Fibroblast of mammary gland (primary cell): Measurements from ENCODE around the gene KIF5C.
A peak's percentile ranks its signal among the peaks of the same experiment; 100 is the strongest.
"Not testable (repeated sequence)": the region's sequence is repeated elsewhere in the genome, so short reads cannot be mapped to it uniquely, and the experiment has no call there.

ENCODE experiments used
- DNase-seq: peaks from one replicate; pipeline ENCODE4 v3.0.0-alpha.2; 2010; ENCODE audit warnings: low read depth
- H3K4me3 ChIP-seq: 2 replicates; pipeline ENCODE4 v1.5.1; 2011; ENCODE audit warnings: low read depth, mild to moderate bottlenecking, low read length, moderate library complexity; ENCODE audit not compliant: control insufficient read depth
- CTCF ChIP-seq: conservative IDR thresholded peaks from 2 replicates; pipeline ENCODE4 v1.5.1; 2011; ENCODE audit warnings: low read depth, low read length, inconsistent platforms; ENCODE audit not compliant: control insufficient read depth, insufficient read depth

KIF5C gene

DNA sequence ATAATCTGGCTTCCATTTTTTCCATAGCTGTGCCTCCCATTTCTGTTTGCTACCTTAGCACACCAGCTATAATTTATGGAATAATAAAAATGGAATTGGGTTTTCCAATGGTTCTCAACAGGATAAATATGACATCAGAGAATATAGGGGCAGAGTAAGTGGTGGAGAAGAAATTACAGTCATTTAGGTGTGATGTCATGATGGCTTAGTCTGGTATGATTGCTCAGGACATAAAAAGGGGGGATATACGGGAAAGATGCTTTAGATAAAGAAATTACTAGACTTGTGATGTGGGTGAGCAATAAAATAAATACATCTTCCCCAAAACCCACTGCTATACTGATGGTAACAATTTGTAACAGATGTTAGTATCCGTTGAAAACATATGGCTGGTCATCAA lies 21.6 kb upstream of the KIF5C start:
- DNase-seq, result peak; percentile 14

DNA sequence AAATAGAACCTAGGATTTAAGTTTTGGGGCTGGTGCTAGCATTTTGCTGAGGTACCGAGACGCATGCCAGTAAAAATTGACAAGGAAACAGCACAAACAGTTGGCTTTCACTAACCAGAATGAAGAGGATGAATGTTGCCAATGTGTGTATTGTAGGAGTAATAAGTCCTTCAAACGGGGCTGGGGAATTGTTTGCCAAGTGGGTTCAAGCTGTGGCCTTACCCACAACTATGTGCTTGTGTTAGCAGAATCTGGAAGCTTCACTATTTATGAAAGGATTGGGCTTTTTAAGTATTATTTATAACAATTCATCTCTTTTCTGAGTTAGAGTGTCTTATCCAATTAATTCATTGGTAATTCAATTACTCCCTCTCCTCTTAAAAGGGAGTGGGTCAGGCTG lies 15.0 kb upstream of the KIF5C start:
- DNase-seq, result no peak
- TF ChIP-seq CTCF, result no peak

More for the DNA sequence above, 21.6 kb upstream of the KIF5C start:
- no peak for TF ChIP-seq CTCF
- no peak overlapping the region for H3K4me3 ChIP-seq

DNA sequence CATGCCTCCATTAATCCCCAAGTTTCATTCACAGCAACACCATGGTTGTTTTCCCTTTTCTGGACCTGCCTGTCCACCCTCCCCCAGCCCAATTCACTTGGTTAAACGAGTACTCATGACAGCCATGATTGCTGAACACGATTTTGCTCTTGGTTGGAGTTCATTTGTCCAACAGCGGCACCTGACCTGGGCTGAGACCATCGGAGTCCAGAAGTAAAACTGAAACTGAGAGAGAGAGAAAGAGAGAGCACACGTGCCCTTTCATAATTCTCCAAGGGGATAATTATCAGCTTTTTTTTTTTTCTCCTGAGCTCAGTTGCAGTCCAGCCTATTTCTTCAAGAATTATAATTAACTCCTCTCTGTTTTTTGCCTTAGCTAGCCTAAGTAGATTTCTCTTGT lies 13.7 kb upstream of the KIF5C start:
- no peak for DNase-seq
- TF ChIP-seq CTCF, result no peak
- H3K4me3 ChIP-seq, result no peak overlapping the region

More for the DNA sequence above, 15.0 kb upstream of the KIF5C start:
- H3K4me3 ChIP-seq, result no peak overlapping the region

GRCh38 chr2:148862478-148862877 lies 12.5 kb upstream of the KIF5C start:
- H3K4me3 ChIP-seq, DNase-seq: not testable (repeated sequence)

DNA sequence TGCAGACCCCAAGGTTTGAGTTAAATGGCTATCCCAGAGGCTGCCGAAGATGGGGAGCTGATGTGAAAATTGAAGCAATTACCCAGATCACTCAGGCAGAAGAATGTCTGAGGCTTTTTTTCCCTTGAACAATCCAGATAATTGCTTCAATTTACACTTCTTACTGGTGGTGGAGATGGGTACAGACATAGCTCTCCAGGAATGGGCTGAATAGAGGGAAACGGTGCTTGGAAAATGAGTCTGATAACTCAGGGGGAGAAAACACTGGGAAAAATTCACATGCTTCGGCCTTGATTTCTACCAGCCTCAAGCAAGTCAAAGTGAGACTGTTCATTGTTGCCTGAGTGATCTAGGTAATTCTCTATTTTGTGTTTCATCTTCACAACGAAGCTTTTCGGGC lies 9.5 kb upstream of the KIF5C start:
- no peak for DNase-seq
- H3K4me3 ChIP-seq, result no peak overlapping the region
- TF ChIP-seq CTCF, result no peak

GRCh38 chr2:148866091-148866490 lies 8.9 kb upstream of the KIF5C start:
- TF ChIP-seq CTCF, result no peak
- DNase-seq, result no peak
- H3K4me3 ChIP-seq, result no peak overlapping the region

- H3K4me3 ChIP-seq, result no peak overlapping the region
- no peak for TF ChIP-seq CTCF
- DNase-seq, result no peak
Measured at GRCh38 chr2:148867079-148867769, 7.8 kb upstream of the KIF5C start.
